Lower lobe of right lung (tissue), 2 donors: Measurements from ENCODE around the gene MPC1. TPM values are rescaled to one million over a fixed set of nuclear protein-coding genes. Genes with fewer than 3 reads are reported as not detected.

Experiments used
- ATAC-seq, 2 donors: fragments of 200-7000 bp; cut with Tn5 transposase; one replicate each; pipeline ENCODE4 v1.9.1; 2020 to 2022; ENCODE audit warnings: mild to moderate bottlenecking in 2 of 2, moderate library complexity in 2 of 2
- DNase-seq: peaks from one replicate; pipeline ENCODE4 v3.0.0-alpha.2; 2020
- H3K27ac ChIP-seq: fragments of 200-600 bp; one replicate; pipeline ENCODE4 v1.8.0; 2022
- H3K27me3 ChIP-seq: fragments of 200-600 bp; one replicate; pipeline ENCODE4 v1.8.0; 2022; ENCODE audit warnings: low read depth
- H3K36me3 ChIP-seq: fragments of 200-600 bp; one replicate; pipeline ENCODE4 v1.8.0; 2022; ENCODE audit warnings: mild to moderate bottlenecking
- H3K4me1 ChIP-seq: fragments of 200-600 bp; one replicate; pipeline ENCODE4 v1.8.0; 2022
- H3K4me3 ChIP-seq: fragments of 200-600 bp; one replicate; pipeline ENCODE4 v1.8.0; 2022; ENCODE audit warnings: mild to moderate bottlenecking
- H3K9me3 ChIP-seq: fragments of 200-600 bp; one replicate; pipeline ENCODE4 v1.8.0; 2022
- intact Hi-C: fragments of 100-400 bp; cut with DNase I; formaldehyde crosslinking; loops from one replicate; pipeline ENCODE4 v1.11.0; 2022
- total RNA-seq: library from RNA; stranded (reverse); fragmentation: NEBNext Ultra II Directional; extraction: Animal tissue kit (Norgen Biotek cat#: 25700); gene quantifications from one replicate; pipeline ENCODE4 v1.2.1, GENCODE V29; 2021
- TF ChIP-seq, protein P1 (sequence below): fragments of 200-600 bp; IDR thresholded peaks from one replicate; pipeline ENCODE4 v1.8.0; 2022; ENCODE audit warnings: antibody characterized with exemption, mild to moderate bottlenecking
- donor health status: DM: no; HTN: yes; CAD: no; lungs with severe emphysema.

The MPC1 gene
- total RNA-seq, 1 donor from 2014 or later: 46.8 TPM

GRCh38 chr6:166381381-166381732 is 1.4 kb downstream of the MPC1 start:
- H3K27me3 ChIP-seq: no peaks in the 10 kb centered on the region
- H3K4me1 ChIP-seq: peaks cover 20% of the 10 kb centered on the region
- DNase-seq (no peak), ATAC-seq (no peak)
- H3K4me3 ChIP-seq: peak overlapping the region; percentile 95
- H3K9me3 ChIP-seq: no peaks in the 10 kb centered on the region
- no peaks in the 10 kb centered on the region for H3K36me3 ChIP-seq
- H3K27ac ChIP-seq: peak overlapping the region; percentile 95
- intact Hi-C loops: no loop called here
- TF ChIP-seq, protein P1, sequence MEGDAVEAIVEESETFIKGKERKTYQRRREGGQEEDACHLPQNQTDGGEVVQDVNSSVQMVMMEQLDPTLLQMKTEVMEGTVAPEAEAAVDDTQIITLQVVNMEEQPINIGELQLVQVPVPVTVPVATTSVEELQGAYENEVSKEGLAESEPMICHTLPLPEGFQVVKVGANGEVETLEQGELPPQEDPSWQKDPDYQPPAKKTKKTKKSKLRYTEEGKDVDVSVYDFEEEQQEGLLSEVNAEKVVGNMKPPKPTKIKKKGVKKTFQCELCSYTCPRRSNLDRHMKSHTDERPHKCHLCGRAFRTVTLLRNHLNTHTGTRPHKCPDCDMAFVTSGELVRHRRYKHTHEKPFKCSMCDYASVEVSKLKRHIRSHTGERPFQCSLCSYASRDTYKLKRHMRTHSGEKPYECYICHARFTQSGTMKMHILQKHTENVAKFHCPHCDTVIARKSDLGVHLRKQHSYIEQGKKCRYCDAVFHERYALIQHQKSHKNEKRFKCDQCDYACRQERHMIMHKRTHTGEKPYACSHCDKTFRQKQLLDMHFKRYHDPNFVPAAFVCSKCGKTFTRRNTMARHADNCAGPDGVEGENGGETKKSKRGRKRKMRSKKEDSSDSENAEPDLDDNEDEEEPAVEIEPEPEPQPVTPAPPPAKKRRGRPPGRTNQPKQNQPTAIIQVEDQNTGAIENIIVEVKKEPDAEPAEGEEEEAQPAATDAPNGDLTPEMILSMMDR: no peak

DNA sequence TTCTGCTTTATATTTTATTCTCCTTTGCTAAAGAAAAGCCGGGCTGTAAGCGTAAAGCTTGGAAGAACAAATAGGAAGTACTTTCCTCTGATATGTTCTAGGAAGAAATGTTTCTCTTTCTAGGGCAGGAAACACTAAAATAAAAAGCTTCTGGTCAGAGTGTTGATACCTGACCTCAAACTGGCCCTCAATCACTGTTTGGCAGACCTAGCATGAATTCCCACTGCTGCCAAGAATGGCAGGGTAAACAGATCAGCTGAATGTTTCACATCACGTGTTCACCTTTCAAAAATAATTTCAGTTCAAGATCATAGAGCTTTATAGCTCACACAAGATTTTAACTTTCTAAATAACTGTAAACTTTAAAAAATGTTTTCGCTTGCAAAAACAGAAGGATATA is 2.9 kb downstream of the MPC1 start:
- Histone ChIP-seq H3K9me3 (no peaks in the 10 kb centered on the region), H3K36me3 (no peaks in the 10 kb centered on the region), H3K4me3 (no peak overlapping the region), H3K27me3 (no peaks in the 10 kb centered on the region), H3K4me1 (peaks cover 20% of the 10 kb centered on the region), H3K27ac (no peak overlapping the region)
- intact Hi-C loops: no loop called here
- TF ChIP-seq, protein P1: no peak
- ATAC-seq: no peak
- no peak for DNase-seq

- intact Hi-C loops: no loop called here
- TF ChIP-seq, protein P1: no peak
- no peak for ATAC-seq
- DNase-seq: no peak
- H3K27me3 ChIP-seq: no peaks in the 10 kb centered on the region
- no peaks in the 10 kb centered on the region for H3K9me3 ChIP-seq
- H3K27ac ChIP-seq: no peak overlapping the region
- peaks cover 17% of the 10 kb centered on the region for H3K4me1 ChIP-seq
- H3K4me3 ChIP-seq: no peak overlapping the region
- no peaks in the 10 kb centered on the region for H3K36me3 ChIP-seq
Measured at GRCh38 chr6:166379103-166379586, 3.6 kb downstream of the MPC1 start.

- H3K9me3 ChIP-seq: no peaks in the 10 kb centered on the region
- no peaks in the 10 kb centered on the region for H3K36me3 ChIP-seq
- DNase-seq (no peak), ATAC-seq (no peak)
- TF ChIP-seq, protein P1: no peak
- peaks cover 14% of the 10 kb centered on the region for H3K4me1 ChIP-seq
- no peaks in the 10 kb centered on the region for H3K27me3 ChIP-seq
- intact Hi-C loops: no loop called here
- no peak overlapping the region for H3K27ac ChIP-seq
- H3K4me3 ChIP-seq: no peak overlapping the region
Measured at GRCh38 chr6:166377721-166378120, 5.0 kb downstream of the MPC1 start.

DNA sequence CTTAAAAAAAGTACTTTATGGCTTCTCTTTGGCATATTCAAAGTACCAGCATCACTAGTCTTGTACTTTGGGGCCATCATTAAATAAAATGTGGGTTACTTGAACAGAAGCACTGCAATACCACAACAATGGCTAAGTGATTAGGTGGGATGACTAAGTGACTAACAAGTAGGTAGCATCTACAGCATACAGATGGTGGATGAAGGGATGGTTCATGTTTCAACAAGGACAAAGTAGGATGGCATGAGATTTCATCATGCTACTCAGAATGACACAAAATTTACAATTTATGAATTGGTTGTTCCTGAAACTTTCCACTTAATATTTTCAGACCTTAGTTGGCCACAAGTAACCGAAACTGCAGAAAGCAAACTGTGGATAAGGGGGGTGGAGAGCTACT is 7.7 kb downstream of the MPC1 start:
- no peak for DNase-seq
- Histone ChIP-seq H3K27ac (no peak overlapping the region), H3K4me3 (no peak overlapping the region), H3K36me3 (no peaks in the 10 kb centered on the region), H3K27me3 (no peaks in the 10 kb centered on the region), H3K9me3 (no peaks in the 10 kb centered on the region), H3K4me1 (peaks cover 1% of the 10 kb centered on the region)
- TF ChIP-seq, protein P1: no peak
- intact Hi-C loops: no loop called here
- ATAC-seq: no peak

DNA sequence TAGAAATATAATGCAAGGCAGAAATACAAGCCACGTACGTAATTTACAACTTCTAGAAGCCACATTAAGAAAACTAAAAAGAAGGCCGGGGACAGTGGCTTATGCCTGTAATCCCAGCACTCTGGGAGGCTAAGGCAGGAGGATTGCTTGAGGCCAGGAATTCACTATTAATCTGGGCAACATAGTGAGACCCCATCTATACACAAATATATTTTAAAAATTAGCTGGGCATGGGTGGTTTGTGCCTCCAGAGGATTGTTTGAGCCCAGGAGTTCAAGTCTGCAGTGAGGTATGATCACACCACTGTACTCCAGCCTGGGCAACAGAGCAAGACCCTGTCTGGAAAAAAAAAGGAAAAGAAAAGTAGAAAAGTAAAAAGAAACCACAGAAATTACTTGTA is 12.3 kb downstream of the MPC1 start:
- intact Hi-C loops: no loop called here
- Histone ChIP-seq H3K4me3 (no peak overlapping the region), H3K4me1 (no peaks in the 10 kb centered on the region), H3K9me3 (no peaks in the 10 kb centered on the region), H3K27ac (no peak overlapping the region), H3K36me3 (peaks cover 13% of the 10 kb centered on the region), H3K27me3 (no peaks in the 10 kb centered on the region)
- no peak for ATAC-seq
- no peak for DNase-seq
- TF ChIP-seq, protein P1: no peak
